GM18502 (cell line): Measurements from ENCODE around the gene MIOX.

Source experiments
- ATAC-seq: cut with Tn5 transposase; IDR thresholded peaks from one replicate; pipeline ENCODE4 v1.9.1; 2021; ENCODE audit warnings: mild to moderate bottlenecking; ENCODE audit not compliant: unreplicated experiment, poor library complexity

Gene MIOX

DNA sequence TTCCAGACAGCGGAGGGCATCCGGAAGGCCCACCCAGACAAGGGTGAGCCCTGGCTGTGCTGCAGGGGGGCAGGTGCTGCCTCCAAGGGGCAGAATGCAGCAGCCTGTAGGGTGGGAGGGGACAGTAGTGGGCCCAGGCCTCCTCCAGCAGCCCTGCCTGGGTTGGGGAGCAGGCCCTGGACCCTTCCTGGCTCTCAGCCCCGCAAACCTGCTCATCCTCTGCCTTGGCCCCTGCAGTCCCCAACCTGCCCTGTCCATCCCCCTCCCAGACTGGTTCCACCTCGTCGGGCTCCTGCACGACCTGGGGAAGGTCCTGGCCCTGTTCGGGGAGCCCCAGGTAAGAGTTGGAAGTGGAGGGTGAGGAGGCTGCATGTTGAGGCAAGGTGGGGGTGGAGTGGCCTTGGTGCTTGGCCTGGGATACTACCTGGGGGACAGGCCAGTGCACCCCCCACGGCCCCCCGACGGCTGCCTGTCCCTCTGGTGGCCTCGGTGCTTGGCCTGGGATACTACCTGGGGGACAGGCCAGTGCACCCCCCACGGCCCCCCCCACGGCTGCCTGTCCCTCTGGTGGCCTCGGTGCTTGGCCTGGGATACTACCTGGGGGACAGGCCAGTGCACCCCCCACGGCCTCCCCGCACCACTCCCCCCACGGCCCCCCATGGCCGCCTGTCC is 1.5 kb downstream of the MIOX start:
- ATAC-seq, result no peak

DNA sequence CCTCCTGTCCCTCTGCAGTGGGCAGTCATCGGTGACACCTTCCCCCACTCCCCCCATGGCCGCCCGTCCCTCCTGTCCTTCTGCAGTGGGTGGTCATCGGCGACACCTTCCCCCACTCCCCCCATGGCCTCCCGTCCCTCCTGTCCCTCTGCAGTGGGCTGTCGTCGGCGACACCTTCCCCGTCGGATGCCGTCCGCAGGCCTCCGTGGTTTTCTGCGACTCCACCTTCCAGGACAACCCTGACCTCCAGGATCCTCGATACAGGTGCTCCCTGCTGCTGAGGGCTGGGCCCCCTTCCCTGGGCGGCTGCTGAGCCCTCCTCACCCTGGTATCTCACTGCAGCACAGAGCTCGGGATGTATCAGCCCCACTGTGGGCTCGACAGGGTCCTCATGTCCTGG is 2.2 kb downstream of the MIOX start:
- no peak for ATAC-seq

DNA sequence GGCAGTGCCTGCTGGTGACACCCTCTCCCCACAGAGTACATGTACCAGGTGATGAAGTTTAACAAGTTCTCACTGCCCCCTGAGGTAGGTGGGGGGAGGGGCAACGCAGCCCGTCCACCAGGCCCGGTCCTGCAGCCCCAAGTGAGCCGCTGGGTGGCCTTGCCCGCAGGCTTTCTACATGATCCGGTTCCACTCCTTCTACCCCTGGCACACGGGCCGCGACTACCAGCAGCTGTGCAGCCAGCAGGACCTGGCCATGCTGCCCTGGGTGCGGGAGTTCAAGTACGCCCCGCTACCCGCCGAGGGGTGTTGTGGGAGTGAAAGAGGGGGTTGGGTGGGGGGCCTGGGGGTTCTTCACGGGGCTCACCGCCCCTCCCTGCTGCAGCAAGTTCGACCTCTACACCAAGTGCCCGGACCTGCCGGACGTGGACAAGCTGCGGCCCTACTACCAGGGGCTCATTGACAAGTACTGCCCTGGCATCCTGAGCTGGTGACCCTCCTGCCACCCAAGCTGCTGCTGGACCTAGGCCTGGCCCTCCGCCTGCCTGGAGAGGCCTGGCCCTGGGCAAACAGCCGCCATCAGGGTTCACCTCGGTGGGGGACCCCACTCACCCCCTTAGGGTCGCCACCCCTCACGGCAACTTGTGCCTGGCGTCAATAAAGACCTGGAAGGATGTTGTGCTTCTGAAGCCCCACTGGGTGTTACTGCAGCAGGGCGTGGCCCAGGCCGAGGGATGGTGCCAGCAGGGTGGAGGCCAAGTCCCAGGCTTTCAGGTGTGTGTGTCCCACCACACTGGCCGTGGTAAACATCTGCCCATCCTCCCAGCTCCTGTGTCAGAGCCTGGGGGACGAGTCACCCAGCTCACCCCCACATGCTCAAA is 2.9 kb downstream of the MIOX start:
- ATAC-seq, result no peak

DNA sequence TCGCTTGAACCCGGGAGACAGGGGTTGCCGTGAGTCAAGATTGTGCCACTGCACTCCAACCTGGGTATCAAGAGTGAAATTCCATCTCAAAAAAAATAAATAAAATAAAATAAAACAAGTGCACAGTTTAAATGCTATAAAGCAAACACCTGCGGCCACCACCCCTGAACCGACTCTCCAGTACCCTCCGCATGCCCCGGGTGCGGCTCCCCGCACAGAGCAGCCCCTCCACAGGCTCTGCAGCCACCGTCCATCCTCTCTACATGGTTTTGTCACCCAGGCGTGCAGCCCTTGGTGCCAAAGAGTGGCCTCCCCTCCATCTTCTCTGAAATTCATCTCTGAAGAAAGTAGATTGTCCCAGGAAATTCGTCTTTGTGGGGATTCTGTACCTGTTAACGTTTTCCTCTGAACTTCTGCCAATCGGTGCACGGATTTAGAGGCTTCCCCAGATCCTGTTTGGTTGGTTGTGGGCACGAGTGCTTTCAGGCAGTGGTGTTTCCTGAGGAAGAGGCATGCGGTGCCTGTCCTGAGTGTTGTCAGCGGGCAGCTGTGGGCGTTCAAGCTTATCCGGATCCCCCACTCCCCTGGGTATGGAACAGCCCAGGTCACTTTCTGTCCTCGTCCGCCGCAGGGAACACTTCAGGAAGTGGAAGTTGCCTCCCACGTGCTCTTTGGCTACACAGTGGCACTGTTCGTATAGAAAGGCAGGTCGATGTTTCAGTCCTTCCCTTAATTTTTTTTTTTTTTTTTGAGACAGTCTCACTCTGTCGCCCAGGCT is 4.1 kb downstream of the MIOX start:
- ATAC-seq, result no peak

DNA sequence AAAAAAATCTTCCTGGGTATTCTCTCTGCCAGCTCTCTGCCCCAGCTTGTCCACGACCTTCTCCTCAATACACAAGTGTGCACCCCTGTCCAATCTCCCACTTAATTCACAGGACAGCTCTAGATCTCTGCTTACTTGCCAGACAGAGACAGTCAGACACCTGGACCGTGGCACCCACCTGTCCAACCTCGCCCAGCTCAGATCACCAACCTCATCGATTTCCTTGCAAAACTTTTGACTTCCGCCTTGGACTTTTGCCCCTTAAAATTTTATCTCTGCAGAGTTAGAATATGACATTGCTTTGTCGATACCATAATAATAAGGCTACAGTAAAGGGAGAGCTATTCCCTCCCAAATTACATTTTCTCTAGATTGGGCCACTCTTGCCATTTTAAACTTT is 10.4 kb downstream of the MIOX start:
- no peak for ATAC-seq

DNA sequence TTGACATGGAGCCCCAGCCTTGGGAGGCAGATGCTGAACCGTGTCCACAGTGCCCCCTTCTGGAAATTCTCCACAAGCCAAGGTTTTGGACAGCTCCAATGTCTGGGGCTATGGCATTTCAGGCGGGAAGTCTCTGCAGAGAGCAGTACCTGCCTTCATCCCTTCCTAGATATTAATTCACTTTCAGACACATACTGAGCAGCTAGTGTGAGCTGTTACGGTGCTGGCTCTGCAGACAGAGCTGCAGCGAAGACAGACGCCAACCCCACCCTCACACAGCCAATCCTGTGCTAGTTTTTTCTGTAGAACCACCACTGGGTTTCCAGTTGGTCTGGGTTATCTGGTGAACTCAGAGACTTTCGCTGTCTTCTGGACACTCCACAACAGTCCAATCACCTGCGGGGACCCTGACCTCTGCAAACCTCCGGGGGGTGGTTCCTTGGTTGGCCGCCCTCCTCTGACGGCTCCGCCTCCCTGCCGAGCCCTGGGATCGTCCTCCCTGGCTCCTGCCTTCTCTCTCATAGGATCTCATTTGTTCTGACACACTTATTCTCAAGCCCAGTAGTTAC is 11.7 kb downstream of the MIOX start:
- no peak for ATAC-seq

DNA sequence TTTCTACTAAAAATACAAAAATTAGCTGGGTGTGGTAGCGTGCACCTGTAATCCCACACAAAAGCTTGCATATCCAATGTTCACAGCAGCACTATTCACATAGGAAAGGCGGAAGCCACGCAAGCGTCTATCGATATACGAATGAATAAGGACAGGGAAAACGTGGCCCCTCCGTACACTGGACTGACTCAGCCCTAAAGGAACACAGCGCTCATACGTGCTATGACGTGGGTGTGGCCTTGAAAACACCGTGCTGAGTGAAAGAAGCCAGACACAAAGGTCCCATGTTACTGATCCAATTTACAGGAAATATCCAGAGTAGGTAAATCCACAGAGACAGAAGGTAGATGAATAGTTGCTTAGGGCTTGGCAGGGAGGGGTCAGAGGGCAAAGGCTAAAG is 13.8 kb downstream of the MIOX start:
- ATAC-seq, result no peak

DNA sequence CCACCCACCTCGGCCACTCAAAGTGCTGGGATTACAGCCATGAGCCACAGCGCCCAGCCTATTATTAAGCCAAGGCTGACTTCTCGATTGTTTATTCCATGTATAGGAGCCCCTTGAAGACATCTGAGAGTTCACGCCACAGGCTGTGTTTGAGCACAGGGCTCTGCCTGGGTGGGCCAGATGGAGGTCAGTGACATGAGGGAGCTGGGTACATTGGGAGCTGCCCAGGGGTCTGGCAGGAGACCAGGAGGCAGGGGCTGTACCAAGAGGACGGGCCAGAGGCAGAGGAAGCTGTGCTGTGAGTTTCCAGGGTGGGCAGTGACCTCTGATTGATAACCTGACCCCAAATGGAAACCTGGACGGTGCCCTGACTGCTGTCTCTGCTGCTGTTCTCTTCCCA is 15.4 kb downstream of the MIOX start:
- ATAC-seq, result no peak

DNA sequence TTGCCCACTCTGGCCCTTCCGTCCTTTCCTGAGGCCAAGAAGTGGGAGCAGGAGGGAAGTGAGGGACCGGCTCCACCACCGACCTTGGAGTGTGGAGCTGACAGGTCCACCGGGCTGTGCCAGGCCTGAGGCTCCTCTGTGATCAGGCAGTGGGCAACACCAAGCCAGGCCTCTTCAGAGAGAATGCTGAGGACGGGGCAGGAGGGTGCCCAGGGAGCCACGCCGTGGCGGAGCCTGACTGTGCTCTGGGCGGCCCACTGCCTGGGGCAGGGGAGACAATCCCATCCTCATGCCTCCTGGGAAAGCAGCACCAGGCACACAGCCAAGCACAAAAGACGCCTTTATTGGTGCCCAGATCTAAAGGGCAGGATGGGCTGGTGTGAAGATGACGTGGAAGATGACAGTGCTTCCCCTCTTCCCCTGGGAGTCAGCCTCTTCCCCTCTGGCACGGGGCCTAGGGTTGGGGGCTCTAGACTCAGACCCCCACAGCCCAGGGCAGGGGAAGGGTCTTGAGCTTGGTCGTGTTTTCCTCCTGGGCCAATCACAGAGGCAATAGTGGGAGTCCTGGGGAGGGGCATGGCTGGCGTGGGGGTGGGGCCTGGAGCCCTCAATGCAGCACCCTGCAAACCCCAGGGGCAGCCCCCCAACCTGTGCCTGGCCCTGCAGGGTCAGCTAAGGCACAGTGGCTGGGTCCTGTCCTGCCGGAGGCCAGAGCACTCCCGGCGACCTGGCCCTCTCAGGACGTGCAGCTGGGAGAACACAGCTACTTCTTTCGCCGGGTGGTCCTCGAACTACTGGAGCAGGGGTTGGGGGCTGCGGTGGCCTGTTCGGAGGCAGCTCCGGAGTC is 16.2 kb downstream of the MIOX start:
- ATAC-seq, result no peak

DNA sequence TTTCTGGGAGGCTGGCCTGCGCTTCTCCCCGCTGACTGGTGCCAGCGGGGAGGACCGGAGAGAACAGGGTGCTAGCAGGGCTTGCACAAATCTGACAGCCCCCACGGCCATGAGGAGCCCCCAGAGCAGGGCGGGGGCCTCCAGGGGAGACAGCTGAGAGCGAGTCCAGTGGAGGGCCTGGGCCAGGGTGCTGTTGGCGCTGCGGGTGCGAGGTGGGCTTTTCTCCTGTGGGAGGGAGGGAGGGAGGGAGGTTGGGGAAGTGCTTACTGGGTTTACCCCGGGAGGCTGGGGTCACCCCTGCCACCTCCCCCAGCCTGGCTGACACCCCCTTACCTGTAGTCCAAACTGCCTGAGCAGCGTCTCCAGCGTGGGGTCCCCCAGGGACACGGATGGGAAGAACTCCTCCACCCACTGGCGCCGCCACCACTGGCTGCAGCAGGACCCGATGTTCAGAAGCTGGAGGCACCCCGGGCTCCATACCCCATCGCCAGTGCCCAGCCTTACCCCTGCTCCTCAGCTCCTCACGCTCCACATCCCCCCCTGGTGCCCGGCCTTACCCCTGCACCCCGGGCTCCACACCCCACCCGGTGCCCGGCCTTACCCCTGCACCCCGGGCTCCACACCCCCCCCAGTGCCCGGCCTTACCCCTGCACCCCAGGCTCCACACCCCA is 17.0 kb downstream of the MIOX start:
- no peak for ATAC-seq

DNA sequence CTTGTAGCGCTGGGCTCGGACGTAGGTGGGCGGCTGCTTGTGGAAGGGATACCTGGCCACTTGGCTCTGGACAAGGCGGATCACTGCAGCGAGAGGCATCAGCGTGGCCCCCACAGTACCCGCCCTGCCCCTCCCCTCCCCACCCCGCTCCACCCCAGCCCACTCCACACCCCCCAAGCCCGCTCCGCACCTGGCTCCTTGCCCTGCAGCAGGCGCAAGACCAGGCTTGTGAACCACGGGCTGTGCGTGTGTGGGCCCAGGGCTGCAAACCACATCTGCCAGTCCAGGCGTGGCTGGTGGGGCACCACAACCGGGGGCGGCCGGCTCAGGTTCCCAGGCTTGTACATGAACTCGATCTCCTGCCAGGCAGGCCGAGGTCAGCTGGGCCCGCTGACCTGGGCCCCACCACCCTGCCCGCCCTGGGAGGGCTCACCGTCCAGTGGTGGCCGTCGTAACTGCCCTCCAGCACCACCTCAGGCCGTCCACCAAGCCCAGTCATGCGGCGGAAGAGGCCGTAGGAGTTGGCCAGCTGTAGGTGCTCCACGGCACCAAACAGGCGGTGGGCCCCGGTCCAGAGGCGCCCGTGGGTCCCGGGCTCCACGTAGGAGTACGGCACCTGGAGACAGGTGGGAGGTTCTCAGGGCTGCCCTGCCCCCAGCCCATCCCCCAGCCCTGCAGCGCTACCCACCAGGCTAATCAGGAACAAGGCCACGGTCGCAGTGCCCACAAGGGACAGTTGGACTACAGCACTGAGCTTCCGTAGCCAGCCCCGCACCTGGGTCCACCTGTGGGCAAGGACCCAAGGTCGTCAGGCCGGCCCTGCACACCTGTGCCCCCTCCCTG is 17.9 kb downstream of the MIOX start:
- no peak for ATAC-seq

DNA sequence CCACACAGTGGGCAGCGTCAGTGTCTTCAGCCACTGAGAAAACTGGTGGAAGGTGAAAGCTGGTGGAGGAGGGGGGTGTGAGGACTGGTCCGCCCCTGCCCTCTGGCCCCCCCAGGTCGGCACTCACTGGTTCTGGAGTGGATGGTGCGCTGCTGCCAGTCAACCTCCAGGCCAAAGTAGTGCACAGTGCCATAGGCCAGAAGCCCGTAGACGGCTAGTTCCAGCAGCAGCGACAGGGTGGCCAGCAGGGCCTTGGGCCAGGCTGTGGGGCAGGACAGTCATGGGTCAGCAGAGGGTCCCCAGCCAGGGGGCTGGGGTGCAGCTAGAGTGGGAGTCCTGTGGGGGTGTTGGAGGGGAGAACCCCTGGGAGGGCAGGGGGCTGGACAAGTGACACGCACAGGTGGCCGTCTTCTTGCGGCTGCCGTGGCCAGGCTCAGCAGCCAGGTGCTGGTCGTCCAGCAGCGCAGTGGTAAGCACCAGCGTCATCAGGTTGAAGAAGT is 18.7 kb downstream of the MIOX start:
- no peak for ATAC-seq

DNA sequence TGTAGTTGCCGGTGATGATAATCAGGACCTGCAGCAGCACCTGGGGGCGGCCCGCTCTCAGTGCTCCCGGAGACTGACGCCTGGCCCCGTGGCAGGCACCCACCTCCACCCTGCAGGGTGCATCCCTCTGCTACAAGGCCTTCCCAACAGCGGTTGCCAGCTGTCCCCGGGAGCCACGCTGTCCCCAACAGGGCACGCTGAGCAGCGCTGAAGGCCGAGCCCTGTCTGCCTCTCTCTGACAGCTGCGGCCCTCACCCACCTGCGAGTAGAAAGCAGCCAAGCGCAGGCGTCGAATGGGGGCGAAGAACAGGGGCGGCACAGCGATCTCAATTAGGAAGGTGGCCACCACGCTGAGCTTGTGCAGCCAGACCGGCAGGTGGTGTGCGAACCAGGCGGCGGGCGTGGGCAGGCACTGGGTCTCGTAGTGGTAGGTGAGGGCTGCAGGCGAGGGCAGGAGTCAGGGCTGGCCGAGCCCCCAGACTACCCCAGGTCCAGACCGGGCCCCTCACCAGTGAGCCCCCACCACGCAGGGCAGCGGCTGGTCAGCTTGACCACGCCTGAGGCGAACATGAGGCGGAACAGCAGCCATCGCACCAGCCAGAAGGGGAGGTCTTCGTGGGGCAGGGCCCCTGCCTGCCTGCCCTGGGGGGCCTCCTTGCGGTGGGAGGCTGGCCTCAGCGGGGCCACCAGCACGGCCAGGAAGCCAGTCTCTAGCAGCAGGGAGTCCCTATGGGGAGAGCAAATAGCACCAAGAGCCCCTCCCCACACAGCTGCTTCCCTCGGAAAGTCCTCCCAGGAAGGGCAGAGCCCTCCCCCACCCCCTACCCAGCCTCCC is 19.3 kb downstream of the MIOX start:
- no peak for ATAC-seq

DNA sequence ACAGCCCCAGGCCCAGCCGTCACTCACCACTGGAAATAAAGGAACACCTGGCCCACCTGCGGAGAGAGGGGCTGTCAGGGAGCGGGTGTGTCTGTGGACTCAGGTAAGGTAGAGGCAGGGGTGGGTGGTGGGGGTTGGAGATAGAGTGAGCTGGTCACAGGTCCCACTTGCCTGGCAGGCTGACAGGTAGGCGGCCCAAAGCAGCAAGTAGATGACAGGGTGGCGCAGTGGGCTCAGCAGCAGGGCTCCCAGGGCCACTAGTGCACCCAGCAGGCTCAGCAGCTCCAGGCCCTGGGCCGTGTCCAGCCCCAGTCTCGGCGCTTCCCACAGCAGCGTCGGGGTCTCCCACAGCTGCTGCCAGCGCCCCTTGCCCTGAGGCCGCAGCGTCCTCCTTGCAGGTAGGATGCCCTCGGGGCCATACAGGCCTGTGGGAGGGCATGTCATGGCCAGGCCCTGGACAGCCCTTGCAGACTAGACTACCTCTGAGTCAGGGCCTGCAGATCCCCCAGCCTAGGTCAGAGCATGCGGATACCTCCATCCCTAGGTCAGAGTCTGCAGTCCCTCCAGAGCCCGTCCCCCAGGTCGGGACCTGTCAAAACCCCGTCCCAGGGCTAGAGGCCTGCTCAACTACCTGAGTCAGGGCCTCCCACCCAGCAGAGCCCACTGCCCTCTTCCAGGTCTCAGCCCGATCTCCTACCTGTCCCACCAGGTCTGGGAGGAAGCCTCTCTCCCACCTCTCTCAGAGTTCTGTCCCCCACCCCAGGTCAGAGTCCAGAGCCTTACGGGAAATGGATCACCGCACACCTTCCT is 20.2 kb downstream of the MIOX start:
- peak; percentile 4 for ATAC-seq

DNA sequence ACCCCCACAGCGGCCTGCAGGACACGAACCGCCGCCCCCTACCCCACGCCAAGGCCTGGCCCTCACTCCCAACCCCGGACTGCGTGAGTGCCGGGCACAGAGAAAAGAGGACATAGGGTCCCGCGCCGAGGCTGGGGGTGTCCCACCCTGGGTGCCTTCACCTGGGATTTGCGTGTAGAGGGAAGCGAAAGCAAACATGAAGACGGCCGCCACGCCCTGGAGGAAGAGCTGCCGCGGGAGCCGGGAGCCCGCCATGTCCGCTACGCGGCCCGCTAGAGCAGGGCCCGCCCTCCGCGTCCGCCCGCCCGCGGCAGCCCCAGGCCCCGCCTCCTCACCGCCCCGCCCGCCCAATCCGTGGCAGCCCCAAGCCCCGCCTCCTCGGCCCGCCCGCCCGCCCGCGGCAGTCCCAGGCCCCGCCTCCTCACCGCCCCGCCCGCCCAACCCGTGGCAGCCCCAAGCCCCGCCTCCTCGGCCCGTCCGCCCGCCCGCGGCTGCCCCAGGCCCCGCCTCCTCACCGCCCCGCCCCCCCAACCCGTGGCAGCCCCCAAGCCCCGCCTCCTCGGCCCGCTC is 20.8 kb downstream of the MIOX start, which contains the start of gene LMF2:
TSS of gene LMF2 (minus strand) at position 282 of the 570 bp plus-strand sequence. CDS start at position 255, 27 bp downstream.
- peak; percentile 59 for ATAC-seq
